GM21619 (cell line): ENCODE data around the gene FAM20A.
"Not testable (repeated sequence)": the region's sequence is repeated elsewhere in the genome, so short reads cannot be mapped to it uniquely, and the experiment has no call there.

Source experiments
- ATAC-seq: cut with Tn5 transposase; IDR thresholded peaks from one replicate; pipeline ENCODE4 v1.9.1; 2021; ENCODE audit not compliant: unreplicated experiment

The FAM20A gene

GRCh38 chr17:68591583-68591982 lies 9.6 kb downstream of the FAM20A start:
- ATAC-seq = no peak

- ATAC-seq = no peak
Measured at GRCh38 chr17:68589086-68589485, 12.1 kb downstream of the FAM20A start.

- no peak for ATAC-seq
Measured at GRCh38 chr17:68588362-68588761, 12.8 kb downstream of the FAM20A start.

- no peak for ATAC-seq
Measured at GRCh38 chr17:68587847-68588246, 13.3 kb downstream of the FAM20A start.

GRCh38 chr17:68587026-68587425 lies 14.1 kb downstream of the FAM20A start:
- no peak for ATAC-seq

GRCh38 chr17:68585643-68586042 lies 15.5 kb downstream of the FAM20A start:
- ATAC-seq = no peak

GRCh38 chr17:68584581-68585303 lies 16.4 kb downstream of the FAM20A start:
- ATAC-seq = no peak

- ATAC-seq = not testable (repeated sequence)
Measured at GRCh38 chr17:68582867-68583266, 18.3 kb downstream of the FAM20A start.

- ATAC-seq = no peak
Measured at GRCh38 chr17:68581863-68582645, 19.1 kb downstream of the FAM20A start.

- ATAC-seq = no peak
Measured at GRCh38 chr17:68580236-68580770, 20.9 kb downstream of the FAM20A start.

GRCh38 chr17:68579194-68579927 lies 21.8 kb downstream of the FAM20A start:
- ATAC-seq = no peak

GRCh38 chr17:68578236-68578635 lies 22.9 kb downstream of the FAM20A start:
- ATAC-seq = no peak

- no peak for ATAC-seq
Measured at GRCh38 chr17:68577497-68577821, 23.7 kb downstream of the FAM20A start.

- ATAC-seq = no peak
Measured at GRCh38 chr17:68576811-68577496, 24.2 kb downstream of the FAM20A start.

GRCh38 chr17:68576137-68576536 lies 25.0 kb downstream of the FAM20A start:
- ATAC-seq = no peak

- no peak for ATAC-seq
Measured at GRCh38 chr17:68573338-68573737, 27.8 kb downstream of the FAM20A start.

- no peak for ATAC-seq
Measured at GRCh38 chr17:68572138-68572842, 28.9 kb downstream of the FAM20A start.

- ATAC-seq = no peak
Measured at GRCh38 chr17:68570526-68570925, 30.6 kb downstream of the FAM20A start.

- ATAC-seq = no peak
Measured at GRCh38 chr17:68569346-68569745, 31.8 kb downstream of the FAM20A start.

GRCh38 chr17:68568581-68568980 lies 32.6 kb downstream of the FAM20A start:
- no peak for ATAC-seq
